HFF-Myc (cell line): ENCODE data around the gene PLAC9.
A peak's percentile ranks its signal among the peaks of the same experiment; 100 is the strongest.
"Not testable (repeated sequence)": the region's sequence is repeated elsewhere in the genome, so short reads cannot be mapped to it uniquely, and the experiment has no call there.

Source experiments
- DNase-seq: peaks from one replicate; pipeline ENCODE4 v3.0.0-alpha.2; 2011; ENCODE audit warnings: low read depth; ENCODE audit errors: extremely low read depth
- H3K4me3 ChIP-seq: replicated peaks from 2 replicates; pipeline ENCODE4 v1.5.1; 2011; ENCODE audit warnings: low read depth, mild to moderate bottlenecking, control low read depth, low read length
- TF ChIP-seq, protein P1 (sequence below): IDR thresholded peaks from 2 replicates; pipeline ENCODE4 v1.5.1; 2012; ENCODE audit warnings: mild to moderate bottlenecking, low read depth, low read length, control low read depth; ENCODE audit errors: missing control alignments

The PLAC9 gene

DNA sequence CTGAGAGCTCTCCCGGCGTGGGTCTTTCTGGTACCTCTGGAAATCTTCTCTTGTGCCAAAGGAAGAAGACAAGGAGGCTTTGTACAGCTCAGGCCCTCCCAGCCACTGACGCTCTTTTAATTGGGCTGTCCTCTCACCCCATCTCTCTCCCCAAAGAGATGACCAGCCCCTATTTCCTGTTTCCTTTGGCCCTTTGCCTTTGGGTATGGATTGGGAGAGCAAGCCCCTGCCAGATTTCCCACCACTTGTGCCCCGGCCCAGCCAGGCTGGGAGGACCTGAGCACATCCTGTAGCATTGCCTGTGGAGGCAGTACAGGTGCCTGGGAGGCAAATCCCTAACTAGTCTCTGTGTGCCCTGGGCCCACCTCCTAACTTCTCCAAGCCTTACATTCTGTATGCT is 5.7 kb upstream of the PLAC9 start:
- no peak for DNase-seq
- TF ChIP-seq, protein P1, sequence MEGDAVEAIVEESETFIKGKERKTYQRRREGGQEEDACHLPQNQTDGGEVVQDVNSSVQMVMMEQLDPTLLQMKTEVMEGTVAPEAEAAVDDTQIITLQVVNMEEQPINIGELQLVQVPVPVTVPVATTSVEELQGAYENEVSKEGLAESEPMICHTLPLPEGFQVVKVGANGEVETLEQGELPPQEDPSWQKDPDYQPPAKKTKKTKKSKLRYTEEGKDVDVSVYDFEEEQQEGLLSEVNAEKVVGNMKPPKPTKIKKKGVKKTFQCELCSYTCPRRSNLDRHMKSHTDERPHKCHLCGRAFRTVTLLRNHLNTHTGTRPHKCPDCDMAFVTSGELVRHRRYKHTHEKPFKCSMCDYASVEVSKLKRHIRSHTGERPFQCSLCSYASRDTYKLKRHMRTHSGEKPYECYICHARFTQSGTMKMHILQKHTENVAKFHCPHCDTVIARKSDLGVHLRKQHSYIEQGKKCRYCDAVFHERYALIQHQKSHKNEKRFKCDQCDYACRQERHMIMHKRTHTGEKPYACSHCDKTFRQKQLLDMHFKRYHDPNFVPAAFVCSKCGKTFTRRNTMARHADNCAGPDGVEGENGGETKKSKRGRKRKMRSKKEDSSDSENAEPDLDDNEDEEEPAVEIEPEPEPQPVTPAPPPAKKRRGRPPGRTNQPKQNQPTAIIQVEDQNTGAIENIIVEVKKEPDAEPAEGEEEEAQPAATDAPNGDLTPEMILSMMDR, result no peak
- H3K4me3 ChIP-seq, result no peak overlapping the region

DNA sequence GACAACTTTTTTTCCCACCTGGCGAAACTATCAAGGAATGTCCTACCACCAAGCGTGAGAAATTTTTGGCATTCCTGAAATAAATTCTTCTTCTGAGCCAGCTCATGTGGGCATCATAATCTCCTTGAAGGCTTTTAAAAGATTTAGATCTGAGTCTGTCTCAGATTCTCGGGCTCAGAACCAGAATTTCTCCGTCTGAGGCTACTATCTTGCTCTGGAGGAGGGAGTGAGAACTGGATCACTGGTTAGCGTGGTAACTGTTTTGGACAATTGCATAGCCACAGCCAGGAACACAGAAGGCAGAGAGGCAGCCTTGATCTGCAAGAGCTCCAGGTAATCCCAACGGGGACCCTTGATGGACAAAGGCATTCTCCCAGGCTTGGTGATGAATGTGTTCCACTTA is 1.0 kb upstream of the PLAC9 start:
- DNase-seq, result no peak
- TF ChIP-seq, protein P1, result no peak

DNA sequence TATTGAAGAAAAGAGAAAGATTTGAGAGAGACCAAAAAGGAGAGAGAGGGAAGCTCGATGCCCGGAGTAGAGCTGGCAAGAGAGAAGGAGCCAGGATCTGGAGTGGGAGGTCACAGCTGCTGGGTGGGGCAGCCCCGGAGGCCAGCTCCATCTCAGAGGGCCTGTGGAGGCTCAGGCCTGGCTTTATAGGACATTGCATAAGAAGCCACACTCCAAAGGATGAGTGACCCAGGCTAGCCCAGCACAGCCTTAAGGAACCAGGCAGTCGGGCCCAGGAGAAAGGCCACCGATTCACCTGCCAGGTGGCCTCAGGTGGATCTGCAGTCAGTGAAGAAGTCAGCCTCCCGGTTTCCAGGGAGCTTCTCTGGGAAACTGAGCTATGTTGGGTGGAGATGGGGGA is 676 bp downstream of the PLAC9 start:
- DNase-seq, result no peak
- TF ChIP-seq, protein P1, result no peak
- H3K4me3 ChIP-seq, result peak overlapping the region; percentile 53

More for the DNA sequence above, 1.0 kb upstream of the PLAC9 start:
- no peak overlapping the region for H3K4me3 ChIP-seq

DNA sequence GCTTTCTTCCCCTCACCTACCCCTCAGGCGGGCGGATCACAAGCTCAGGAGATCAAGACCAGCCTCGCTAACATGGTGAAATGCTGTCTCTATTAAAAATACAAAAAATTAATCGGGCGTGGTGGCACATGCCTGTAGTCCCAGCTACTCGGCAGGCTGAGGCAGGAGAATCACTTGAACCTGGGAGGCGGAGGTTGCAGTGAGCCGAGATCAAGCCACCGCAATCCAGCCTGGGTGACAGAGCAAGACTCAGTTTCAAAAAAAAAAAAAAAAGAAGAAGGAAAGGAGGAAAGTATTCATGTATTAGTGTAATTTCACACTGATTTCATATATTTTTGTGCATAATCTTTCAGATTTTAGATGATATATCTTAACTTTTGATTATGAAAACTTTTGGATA is 1.2 kb downstream of the PLAC9 start:
- peak overlapping the region; percentile 53 for H3K4me3 ChIP-seq

DNA sequence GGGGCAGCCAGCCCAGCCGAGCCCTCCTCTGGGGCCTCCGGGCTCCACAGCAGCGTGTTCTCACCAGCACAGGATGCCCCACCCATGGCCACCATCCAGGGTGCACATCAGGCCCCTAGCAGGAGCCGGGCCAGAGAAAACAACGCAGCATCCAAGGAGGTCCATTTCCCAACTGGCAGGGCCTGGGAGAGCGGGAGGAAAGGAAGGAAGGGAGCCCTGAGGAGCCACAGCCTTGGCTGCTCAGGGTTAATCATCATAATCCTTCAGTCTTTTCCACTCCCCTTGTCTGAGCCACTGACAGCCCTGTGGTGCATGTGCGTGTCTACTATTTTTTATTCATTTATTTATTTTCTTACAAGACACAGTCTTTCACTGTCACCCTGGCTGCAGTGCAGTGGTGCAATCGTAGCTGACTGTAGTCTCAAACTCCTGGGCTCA is 3.6 kb downstream of the PLAC9 start:
- no peak overlapping the region for H3K4me3 ChIP-seq
- peak; percentile 41 for DNase-seq
- TF ChIP-seq, protein P1, result no peak

More for the DNA sequence above, 1.2 kb downstream of the PLAC9 start:
- not testable (repeated sequence) for DNase-seq

DNA sequence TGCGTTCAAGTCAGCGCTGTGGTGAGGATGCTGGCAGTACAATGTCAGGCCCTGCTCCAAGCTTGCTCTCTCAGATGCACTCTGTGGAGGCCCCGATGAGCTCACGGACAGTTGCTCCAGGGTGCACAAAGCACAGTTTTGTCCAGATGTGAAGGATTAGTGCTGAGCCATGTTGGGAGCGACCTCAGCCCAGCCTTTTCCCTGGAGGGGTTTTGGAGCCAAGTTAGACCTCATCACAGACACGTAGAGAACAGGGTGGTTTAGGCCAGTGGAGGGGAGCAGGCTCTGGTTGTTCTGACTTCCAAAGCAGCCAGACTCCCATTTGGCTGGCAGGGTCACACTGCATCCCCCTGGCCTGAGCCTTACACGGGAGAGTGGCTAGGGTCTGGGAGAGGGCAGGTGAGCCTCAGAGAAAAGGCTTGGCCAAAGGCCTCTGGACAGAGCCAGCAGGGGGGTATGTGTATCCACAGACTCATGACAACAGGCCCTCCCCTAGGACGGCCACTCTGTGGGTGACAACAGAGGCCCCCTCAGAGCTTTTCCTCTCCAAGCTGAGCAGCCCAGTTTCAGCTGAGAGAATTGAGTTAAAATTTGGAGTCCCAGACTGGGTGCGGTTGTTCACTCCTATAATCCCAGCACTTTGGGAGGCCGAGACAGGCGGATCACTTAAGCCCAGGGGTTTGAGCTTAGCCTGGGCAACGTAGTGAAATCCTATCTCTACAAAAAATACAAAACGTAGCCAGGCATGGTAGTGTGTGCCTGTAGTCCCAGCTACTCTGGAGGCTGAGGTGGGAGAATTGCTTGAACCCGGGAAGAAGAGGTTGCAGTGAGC is 4.7 kb downstream of the PLAC9 start:
- no peak overlapping the region for H3K4me3 ChIP-seq
- TF ChIP-seq, protein P1, result no peak
- DNase-seq, result peak; percentile 73

DNA sequence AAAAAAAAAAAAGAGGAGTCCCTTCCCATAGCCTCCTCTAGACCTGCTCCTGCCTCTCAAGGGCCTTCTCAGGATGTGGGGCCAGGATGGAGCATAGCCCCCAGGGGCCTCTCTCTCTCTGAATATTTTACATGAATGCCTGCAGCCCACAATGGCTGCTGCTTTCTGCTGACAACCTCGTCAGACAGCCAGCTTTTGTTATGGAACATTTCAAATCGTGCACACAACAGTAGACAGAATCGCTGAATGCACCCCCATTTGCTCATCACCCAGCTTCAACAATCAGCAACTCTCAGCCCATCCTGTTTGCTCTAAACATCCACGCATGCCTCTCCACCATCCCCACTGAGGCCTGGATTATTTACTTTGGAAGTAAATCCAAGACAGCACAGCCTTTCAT is 5.4 kb downstream of the PLAC9 start:
- TF ChIP-seq, protein P1, result no peak
- H3K4me3 ChIP-seq, result no peak overlapping the region
- no peak for DNase-seq
